HG02610 (cell line): ENCODE results near the gene XYLT1.
"Not testable (repeated sequence)": the region's sequence is repeated elsewhere in the genome, so short reads cannot be mapped to it uniquely, and the experiment has no call there.

Experiments
- ATAC-seq: cut with Tn5 transposase; IDR thresholded peaks from one replicate; pipeline ENCODE4 v1.9.1; 2021; ENCODE audit warnings: mild to moderate bottlenecking, moderate library complexity; ENCODE audit not compliant: unreplicated experiment

The XYLT1 gene

GRCh38 chr16:17493012-17493411 is 22.3 kb upstream of the XYLT1 start:
- ATAC-seq: no peak

DNA sequence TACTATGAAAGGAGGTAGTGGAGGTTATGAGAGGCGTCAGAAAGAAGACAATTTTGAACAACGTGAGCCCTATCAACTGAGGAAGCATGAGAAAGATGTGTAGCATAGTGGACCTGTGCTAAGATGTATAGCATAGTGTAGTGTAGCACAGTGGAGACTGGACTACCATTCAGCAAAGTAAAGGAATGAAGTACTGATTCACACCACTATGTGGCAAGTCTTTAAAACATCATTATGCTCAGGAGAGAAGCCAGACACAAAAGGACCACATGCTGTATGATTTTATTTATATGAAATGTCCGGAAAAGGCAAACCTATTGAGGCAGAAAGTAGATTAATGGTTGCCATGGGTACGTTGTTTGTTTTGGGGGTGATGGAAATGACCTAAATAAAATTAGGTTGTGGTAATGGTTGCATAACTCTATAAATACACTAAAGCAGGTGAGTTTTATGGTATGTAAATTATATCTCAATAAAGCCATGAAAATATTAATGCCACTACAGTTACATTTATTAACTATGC is 20.4 kb upstream of the XYLT1 start:
- ATAC-seq: no peak

DNA sequence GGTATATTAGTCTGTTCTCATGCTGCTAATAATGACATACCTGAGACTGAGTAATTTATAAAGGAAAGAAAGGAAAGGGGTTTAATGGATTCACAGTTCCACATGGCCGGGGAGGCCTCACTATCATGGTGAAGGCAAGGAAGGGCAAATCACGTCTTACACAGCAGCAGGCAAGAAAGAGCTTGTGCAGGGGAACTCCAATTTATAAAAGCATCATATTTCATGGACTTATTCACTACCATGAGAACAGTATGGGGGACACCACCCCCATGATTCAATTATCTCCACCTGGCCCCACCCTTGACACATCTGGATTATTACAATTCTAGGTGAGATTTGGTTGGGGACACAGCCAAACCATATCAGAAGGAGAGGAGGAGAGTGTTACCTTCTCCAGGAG is 17.7 kb upstream of the XYLT1 start:
- no peak for ATAC-seq

DNA sequence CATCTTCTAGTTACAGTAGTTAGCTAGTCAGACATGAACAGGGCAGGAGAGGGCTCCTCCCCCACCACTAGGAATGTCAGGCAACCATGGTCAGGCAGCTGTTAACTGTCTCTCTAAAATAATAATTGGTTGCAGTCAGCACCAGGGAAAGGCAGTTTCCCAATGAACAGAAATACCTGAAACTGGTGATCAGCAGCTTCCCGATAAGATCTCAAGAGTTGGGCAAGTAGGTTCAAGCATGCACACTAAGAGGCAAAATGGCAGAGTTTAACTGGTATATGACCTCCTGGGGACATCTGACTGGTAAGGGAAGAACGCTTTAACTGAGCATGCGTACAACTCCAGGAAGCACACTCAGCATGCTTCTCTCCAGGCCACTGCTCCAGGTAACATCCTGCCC is 12.6 kb upstream of the XYLT1 start:
- ATAC-seq: no peak

DNA sequence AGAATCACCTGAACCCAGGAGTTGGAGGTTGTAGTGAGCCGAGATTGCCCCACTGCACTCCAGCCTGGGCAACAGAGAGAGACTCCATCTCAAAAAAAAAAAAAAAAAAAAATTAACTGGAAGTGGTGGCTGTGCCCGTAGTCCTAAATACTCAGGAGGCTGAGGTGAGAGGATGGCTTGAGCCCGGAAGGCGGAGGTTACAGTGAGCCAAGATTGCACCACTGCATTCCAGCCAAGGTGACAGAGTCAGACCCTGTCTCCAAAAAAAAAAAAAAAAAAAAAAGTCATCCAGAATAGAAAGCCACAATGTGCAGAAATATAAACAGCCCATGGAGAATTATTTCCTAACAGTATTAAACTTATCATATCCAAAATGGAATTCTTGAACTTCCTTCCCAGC is 11.6 kb upstream of the XYLT1 start:
- ATAC-seq: not testable (repeated sequence)

GRCh38 chr16:17481736-17482135 is 11.0 kb upstream of the XYLT1 start:
- ATAC-seq: no peak

GRCh38 chr16:17477260-17477545 is 6.4 kb upstream of the XYLT1 start:
- not testable (repeated sequence) for ATAC-seq

GRCh38 chr16:17476414-17477259 is 5.9 kb upstream of the XYLT1 start:
- no peak for ATAC-seq

DNA sequence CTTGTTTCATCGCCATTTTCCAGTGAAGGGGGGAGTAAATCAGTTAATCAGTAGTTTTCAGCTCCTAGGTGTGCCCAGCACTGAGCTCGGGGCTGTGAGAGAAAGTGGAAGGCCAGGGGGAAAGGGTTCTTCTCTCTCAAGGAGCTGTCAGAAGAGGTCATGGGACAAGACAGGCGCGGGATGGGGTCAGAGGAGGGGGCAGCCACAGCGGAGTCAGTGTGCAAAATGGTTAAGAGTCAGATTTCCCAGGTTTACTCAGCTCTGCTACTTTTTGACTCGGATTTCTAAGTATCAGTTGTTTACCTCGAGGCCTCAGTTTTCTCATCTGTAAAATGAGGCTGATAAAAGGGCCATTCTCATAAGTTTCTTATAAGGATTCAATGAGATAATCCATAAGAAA is 4.3 kb upstream of the XYLT1 start:
- no peak for ATAC-seq

GRCh38 chr16:17474572-17474971 is 3.8 kb upstream of the XYLT1 start:
- ATAC-seq: no peak

GRCh38 chr16:17474037-17474436 is 3.3 kb upstream of the XYLT1 start:
- no peak for ATAC-seq

DNA sequence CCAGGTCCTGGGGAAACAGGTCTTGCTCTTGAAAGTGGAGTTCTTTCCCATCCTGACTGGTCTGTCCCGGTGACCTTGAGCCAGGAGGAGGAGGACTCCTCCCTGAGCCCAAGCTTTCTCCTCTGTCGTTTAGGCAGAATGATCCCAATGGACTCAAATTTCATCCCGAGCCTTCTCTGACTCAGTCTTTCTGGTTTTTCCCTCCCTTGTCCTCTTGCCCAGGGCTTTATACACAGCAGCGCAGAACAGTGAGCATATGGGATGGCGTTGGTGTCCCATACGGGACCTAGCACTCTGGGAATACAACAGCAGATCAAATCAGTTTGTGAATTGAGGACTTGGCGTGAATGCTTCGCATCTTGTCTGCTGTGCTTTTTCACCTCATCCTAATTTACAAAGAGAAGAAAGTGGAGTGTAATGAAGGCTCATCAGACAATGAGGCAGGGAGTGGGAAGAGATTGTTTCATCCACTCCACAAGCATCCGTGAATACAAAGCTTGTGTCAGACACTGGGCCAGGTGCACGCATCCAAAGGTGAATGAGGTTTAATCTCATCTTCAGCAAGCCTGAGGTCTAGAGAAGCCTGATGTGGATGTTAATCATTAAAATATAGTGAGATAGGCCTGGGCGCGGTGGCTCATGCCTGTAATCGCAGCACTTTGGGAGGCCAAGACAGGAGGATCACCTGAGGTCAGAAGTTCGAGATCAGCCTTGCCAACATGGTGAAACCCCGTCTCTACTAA is 1.1 kb upstream of the XYLT1 start:
- no peak for ATAC-seq

DNA sequence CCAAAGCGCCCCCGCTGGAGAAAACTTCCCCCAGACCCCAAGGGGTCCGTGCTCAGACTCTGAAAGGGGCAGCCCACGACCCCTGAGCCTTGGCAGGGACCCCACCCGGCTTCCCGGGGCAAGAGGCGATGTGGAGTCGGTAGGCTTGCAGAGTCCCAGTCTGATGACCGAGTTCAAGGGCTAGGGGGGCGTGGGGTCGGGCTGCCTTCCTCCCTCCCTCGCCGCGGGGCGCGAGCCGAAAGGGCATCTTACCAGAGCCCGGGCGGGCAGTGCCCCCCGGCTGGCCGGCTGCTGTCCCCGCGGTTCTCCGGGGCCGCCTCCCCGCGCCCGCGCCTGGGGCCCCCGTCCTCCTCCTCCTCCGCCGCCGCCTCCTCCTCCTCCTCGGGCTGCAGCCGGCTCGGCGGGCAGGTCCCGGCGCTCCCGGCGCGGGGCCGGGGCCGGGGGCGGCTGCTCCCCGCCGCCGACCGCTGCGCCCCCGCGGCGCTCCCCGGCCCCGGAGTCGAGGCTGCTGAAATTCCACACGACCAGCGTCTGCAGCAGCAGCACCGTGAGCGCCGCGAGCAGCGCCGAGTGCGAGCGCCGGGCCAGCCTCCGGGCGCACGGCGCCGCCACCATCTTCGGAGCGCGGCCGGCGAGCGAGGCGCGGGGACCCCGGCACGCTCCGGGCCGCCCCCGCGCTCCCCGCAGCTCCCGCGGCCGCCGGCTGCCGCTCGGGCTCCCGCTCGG is 415 bp downstream of the XYLT1 start:
- ATAC-seq: no peak

DNA sequence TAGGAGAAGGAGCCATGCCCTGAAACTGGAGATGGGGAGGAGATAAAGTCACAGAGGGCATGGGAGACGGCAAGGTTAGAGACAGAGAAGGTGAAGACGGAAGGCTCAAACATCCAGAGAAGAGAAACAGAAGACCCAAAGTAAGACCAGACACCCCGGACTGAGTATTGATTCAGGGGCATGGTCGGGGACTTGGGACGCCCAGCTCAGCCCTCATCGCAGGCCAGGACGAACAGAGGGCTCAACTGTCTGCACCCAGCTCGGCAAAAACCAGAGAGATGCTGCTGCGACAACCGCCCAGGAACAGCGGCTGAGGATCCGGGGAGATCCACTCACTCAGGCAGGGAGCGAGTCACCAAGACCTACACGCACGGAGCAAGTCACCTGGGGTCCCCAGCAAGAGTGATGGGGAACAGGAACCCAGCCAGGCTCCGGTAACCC is 999 bp downstream of the XYLT1 start:
- ATAC-seq: no peak

- no peak for ATAC-seq
Observed at GRCh38 chr16:17469011-17469740, 1.6 kb downstream of the XYLT1 start.

- ATAC-seq: no peak
Observed at GRCh38 chr16:17468611-17469010, 2.1 kb downstream of the XYLT1 start.

DNA sequence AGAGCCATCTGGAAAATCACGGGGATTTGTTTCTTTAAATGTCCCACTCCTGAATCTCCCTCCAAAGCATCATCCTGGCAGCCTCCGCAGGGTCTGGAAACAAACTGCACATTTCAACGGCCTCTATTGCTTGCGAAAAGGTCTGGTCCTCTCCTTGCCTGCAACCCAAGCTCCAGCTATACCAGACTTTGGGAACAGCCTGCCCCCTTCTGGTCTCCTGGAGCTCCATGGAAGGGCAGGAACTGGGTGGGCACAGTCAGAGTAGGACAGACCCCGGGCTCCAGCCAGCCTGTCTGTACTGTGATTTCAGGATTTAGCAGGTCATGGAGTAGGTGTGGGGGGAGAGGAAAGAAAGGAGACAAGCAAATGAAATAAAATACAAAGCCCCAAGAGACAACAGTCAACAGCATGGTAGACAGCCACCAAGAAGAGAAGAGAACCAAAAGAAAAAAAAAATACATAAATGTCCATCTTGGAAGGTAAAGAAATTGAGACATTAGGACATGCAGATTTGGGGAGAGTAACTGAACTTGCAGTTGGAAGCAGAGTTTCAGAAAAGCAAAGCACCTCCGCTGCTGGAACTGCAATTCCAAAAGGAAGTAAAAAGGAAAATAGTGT is 2.7 kb downstream of the XYLT1 start:
- ATAC-seq: no peak

DNA sequence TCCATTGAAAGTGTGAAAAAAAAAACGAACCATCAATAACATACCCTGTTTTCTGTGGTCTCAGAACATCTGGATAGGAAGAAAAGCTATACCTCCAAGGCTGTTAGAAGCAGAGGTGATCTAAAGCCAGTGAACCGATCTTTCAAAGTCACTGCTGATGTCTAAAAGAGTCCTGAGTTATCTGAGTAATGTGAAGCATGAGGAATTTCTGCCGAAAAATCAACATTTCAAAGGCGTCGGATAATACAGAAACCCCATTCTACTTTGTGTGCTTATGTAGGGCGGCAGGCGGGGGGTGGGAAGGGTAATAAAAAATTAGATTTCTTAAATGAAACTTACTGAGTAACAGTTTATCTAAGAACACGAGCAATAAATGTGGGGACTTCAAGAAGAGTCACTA is 3.9 kb downstream of the XYLT1 start:
- ATAC-seq: no peak

GRCh38 chr16:17465460-17465859 is 5.3 kb downstream of the XYLT1 start:
- no peak for ATAC-seq

- no peak for ATAC-seq
Observed at GRCh38 chr16:17463335-17463734, 7.4 kb downstream of the XYLT1 start.
